ENCODE results near the gene KIRREL1.

DNA sequence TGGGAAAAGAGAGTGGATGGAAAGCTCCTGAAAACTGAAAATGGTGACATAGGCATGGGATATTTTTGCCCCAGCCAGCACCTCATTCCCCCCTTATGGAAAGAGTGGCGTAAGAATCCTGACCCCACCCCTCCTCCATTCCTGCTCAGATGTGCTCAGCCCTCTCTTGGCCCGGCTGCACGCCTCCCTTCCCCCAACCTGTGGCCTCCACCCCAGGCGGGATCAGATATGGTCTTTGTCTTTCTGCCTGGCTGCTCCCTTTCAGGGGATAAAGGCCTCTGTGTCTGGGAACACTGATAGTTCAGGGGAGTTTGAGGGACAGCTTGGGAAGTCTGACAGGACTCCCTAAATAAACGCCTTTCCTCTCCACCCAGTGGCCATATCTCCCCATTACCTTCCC lies 49.8 kb downstream of the KIRREL1 start:
- TF ChIP-seq, protein P1, sequence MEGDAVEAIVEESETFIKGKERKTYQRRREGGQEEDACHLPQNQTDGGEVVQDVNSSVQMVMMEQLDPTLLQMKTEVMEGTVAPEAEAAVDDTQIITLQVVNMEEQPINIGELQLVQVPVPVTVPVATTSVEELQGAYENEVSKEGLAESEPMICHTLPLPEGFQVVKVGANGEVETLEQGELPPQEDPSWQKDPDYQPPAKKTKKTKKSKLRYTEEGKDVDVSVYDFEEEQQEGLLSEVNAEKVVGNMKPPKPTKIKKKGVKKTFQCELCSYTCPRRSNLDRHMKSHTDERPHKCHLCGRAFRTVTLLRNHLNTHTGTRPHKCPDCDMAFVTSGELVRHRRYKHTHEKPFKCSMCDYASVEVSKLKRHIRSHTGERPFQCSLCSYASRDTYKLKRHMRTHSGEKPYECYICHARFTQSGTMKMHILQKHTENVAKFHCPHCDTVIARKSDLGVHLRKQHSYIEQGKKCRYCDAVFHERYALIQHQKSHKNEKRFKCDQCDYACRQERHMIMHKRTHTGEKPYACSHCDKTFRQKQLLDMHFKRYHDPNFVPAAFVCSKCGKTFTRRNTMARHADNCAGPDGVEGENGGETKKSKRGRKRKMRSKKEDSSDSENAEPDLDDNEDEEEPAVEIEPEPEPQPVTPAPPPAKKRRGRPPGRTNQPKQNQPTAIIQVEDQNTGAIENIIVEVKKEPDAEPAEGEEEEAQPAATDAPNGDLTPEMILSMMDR (IDR thresholded peaks at IDR 0.05 in 8 of 11, conservative IDR thresholded peaks at IDR 0.05 in 3 of 11): no peak
- TF ChIP-seq POLR2A (IDR thresholded peaks at IDR 0.05): no peak

All from spleen (tissue), 7 donors.